Central memory CD4-positive, alpha-beta T cell (primary cell): Measurements from ENCODE around the gene THAP8.
A peak's percentile ranks its signal among the peaks of the same experiment; 100 is the strongest.

ENCODE experiments used
- DNase-seq: peaks from one replicate; pipeline ENCODE4 v3.0.0; 2022
- total RNA-seq, 3 experiments: gene quantifications; one replicate each; lab custom pipeline; 2026; lab: John Stamatoyannopoulos, UW

The THAP8 gene, protein sequence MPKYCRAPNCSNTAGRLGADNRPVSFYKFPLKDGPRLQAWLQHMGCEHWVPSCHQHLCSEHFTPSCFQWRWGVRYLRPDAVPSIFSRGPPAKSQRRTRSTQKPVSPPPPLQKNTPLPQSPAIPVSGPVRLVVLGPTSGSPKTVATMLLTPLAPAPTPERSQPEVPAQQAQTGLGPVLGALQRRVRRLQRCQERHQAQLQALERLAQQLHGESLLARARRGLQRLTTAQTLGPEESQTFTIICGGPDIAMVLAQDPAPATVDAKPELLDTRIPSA
- total RNA-seq, result 0.60 to 4.3 (median 2.7) reads per million in 3 experiments

- DNase-seq, result peak; percentile 100
These were observed at the start of gene THAP8 for GRCh38 chr19:36054119-36054732. THAP8 (minus strand) TSS chr19:36054285; CDS start chr19:36054217, 68 bp downstream.

DNA sequence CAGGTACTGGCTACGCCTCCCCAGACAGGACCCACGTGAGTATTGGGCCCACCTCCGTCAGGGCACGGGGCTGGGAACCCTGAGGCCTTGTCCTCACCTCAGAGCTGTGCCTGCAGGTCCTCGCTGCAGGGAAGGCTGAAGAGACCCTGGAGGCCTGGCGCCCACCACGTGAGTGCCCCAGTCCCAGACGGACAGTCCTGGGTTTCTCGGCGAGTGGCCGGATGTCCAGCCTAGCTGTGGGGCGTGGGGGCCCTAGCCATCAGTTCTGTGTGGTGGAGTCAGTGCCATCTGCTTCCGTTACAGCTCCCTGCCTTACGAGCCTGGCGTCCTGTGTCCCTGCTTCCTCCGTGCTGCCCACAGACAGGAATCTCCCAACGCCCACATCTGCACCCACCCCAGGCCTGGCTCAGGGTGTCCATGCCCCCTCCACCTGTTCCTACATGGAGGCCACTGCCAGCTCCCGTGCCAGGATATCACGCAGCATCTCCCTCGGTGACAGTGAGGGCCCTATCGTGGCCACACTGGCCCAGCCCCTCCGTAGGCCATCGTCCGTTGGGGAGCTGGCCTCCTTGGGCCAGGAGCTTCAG is 49.0 kb upstream of the THAP8 start:
- DNase-seq, result no peak

- no peak for DNase-seq
These were observed 47.7 kb upstream of the THAP8 start for GRCh38 chr19:36101550-36102327.

DNA sequence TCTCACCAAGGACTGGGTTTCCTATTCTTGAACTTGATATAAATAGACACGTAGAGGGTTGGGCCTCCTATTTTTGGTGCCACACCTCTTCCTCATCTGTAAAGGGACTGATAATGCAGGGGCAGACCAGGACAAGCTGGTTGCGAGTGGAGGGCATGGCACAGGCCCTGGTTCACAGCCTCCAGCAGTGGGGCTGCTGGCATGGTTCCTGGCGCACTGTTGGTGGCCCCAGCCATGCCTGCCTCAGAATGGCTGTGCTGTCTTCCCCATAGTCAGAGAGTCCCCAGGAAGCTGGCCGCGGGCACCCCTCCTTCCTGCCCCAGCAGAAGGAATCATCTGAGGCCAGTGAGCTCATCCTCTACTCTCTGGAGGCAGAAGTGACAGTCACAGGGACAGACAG is 46.4 kb upstream of the THAP8 start:
- DNase-seq, result no peak

DNA sequence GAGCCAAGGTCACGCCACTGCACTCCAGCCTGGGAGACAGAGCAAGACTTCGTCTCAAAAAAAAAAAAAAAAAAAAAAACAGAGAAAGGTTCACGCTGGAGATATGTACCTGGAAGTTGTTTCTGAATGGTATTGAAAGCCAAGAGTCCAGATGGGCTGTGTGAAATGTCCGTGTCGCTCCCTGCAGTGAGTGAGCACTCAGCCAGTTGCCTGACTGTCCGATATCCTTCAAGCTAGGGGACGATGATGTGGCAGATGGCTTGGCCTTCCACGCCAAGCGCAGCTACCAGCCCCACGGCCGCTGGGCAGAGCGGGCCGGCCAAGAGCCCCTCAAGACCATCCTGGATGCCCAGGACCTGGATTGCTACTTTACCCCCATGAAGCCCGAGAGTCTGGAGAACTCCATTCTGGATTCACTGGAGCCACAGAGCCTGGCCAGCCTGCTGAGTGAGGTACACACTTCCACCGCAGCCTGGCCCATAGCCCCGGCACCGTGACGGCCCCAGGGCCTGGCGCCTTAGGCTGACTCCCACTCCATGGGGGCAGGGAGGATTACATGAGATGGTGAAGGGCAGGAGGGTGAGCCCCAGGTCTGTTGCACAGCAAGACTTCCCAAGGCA is 45.2 kb upstream of the THAP8 start:
- no peak for DNase-seq

DNA sequence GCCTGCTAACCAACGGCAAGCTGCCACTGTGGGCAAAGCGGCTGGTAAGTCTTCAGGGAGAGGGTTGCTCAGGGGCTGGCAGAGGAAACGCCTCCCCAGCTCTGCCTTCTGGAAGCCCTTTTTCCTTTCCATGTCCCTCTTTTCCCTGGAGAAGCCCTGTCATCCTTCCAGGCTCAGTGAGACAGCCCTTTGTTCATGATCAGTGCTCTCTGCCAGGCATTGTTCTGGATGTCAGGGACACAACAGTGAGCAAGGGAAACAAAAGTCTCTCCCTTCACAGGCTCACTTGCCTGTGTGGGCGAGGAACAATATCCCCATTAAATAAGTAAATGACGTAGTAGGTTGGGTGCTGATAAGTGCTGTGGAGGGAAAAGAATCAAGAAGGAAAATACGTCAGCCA is 43.0 kb upstream of the THAP8 start:
- DNase-seq, result no peak

- no peak for DNase-seq
These were observed 39.6 kb upstream of the THAP8 start for GRCh38 chr19:36093687-36094086.

GRCh38 chr19:36093146-36093662 is 39.1 kb upstream of the THAP8 start:
- DNase-seq, result no peak

- no peak for DNase-seq
These were observed 38.5 kb upstream of the THAP8 start for GRCh38 chr19:36092566-36092965.

- DNase-seq, result no peak
These were observed 37.0 kb upstream of the THAP8 start for GRCh38 chr19:36090910-36091695.

GRCh38 chr19:36089847-36090246 is 35.8 kb upstream of the THAP8 start:
- DNase-seq, result no peak

DNA sequence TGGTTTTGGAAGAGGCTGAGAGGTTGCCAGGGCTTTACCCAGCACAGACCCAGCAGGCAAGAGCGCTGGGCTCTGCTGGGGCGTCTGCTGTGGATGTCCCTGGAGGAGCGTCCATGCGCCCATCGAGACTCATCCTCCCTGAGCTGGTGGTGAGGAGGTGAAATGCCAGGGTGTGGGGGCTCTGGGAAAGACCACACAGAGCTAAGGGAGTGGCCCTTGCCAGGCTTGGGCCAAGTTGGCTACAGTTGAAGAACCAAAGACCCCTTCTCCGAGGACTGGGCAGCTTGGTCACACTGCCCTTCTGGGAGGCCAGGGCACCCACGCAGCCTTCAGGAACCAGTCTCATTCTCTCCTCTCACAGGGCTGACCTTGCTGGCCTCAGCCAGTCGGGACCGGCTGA is 32.2 kb upstream of the THAP8 start:
- DNase-seq, result no peak

DNA sequence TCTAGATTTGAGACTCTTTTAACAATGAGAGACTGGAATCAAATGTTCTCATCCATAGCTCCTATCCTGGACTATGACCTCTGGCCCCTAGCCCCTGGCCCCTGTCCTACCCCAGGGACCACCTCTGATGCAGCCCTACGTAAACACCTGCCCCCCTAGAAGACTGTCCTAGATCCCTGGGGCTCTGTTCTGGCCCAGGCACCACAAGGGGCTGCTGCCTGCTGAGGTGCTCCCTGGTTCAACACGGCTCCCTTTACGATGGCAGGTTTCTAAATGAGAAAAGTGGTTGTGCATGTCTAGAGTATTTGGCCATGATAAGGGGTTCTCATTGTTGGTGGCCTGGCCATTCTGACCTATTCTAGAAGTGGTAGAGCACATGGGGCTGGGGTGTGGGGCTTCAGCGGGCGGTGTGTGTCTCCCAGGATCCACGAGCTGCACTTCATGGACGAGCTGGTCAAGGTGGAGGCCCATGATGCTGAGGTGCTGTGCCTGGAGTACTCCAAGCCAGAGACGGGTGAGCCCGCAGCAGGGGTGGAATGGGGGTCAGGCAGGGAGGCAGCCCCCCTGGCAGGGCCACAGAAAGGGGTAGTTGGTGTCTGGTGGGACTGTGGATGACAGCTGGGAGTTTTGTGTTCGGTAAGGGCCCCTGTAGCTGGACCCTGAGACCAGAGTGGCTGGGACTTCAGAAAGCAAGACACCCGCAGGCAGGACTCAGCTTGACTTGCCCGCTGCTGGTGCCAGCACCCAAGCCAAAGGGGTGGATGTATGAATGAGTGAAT is 30.3 kb upstream of the THAP8 start:
- DNase-seq, result no peak

GRCh38 chr19:36082916-36083315 is 28.8 kb upstream of the THAP8 start:
- DNase-seq, result no peak

DNA sequence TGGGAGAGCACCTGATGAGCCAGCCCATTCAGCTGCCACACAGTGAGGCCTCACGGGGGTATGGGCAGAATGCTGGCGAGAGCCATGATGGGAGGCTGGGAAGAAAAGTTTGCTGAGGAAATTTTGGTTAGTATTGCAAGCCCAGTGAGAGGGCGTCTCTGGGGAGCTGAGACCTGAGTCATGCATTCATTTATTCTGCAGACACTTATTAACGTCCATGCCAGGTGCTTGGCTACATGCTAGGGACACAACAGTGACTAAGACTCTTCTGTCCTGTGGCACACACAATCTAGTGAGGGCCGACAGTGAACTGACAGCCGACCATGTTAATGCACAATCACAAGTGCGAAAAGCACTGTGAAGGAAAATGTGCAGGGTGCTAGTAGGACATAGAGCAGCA is 27.8 kb upstream of the THAP8 start:
- no peak for DNase-seq

- DNase-seq, result no peak
These were observed 27.3 kb upstream of the THAP8 start for GRCh38 chr19:36081385-36081784.

DNA sequence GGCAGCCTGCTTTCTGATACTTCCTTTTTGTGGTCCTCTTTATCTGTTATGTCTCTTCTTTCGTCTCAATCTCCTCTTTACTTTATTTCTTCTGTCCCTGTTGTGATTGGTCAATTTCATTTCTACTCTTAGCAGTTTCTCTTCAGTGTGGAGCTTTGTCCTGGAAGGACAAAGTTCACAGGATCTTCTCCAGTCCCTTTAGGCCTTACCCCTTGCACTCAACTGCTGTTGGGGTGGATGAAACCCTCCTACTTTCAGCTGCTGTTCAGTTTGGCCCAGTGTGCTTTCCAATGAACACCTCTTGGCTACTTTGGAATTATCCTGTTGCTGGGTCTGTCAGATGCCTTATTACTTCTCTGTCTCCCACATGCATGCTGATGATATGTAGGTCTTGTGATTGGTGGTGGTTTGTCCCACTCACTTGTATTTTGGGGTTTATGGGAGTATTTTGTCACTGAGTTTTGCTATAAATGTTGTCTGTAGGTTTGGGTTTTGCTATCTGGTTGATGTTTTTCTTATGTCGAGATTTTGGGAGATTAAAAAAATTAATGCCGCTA is 25.4 kb upstream of the THAP8 start:
- DNase-seq, result no peak

DNA sequence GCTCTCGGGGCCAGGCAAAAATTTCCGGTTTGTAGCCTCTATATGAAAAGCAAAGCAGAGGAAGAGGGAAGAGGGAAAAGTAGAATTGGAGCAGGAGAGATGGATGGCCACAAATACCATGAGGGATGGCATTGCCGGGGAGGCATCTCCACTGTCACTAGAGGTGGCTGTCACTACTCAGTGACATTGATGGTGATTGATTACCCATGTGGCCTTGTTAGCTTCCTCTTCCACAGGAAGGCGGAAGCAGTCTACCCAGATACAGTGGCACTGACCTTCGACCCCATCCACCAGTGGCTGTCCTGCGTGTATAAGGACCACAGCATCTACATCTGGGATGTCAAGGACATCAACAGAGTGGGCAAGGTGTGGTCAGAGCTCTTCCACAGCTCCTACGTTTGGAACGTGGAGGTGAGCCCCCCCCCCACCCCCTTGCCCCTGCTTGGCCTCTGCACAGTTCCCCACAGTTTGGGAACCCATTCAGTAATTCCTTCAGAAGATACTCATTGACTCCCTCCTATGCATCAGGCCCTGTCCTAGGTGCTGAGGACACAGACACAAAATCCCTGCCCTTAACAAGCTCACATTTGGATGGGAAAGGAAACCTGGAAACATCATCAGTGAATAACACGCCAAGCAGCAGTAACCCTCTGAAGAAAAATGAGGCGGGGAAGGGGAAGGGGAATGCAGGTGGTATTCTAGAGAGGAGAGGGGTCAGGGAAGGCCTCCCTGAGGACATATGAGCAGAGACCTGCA is 19.2 kb upstream of the THAP8 start:
- DNase-seq, result no peak

DNA sequence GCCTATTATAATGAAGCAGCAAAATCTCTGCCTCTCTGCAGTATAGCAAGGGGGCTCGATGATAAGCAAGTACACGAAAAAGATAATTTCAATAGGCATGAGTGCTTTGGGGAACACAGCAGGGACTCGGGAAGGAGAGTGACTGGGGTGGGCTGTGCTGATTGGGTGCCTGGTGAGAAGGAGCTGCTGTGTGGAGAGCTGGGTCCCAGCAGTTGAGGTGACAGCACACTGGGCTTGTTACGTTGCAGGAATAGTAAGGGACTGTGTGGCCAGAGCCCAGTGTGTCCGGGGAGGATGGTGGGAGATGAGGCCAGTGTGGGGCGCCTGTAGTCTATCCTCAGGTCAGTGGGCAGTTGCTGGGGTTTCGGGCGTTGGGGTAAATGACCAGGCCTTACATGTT is 18.0 kb upstream of the THAP8 start:
- no peak for DNase-seq
